ENCODE measurements around the gene PRKCZ. TPM values are rescaled to one million over a fixed set of nuclear protein-coding genes. Genes with fewer than 3 reads are reported as not detected.
A peak's percentile ranks its signal among the peaks of the same experiment; 100 is the strongest.

The PRKCZ gene
- total and polyA plus RNA-seq, 12 donors = 8.4 to 18.4 (median 14.5) TPM

GRCh38 chr1:2019172-2019543 lies 31.1 kb upstream of the PRKCZ start, which contains the start of gene GABRD:
GABRD (plus strand) TSS chr1:2019345; CDS start chr1:2019424, 79 bp downstream.
- DNase-seq (no peak), ATAC-seq (peak in 2 of 8 donors; percentile 6 to 14)
- Histone ChIP-seq H3K27me3 (peaks cover 12 to 87% (median 65%) of the 10 kb centered on the region in 7 donors), H3K27ac (no peak within 1 kb of the TSS), H3K4me3 (peak within 1 kb of the TSS in 9 of 10 donors; percentile 10 to 41 (median 23)), H3K9me3 (no peaks in the 10 kb centered on the region), H3K4me1 (peaks cover 0 to 14% (median 7%) of the 10 kb centered on the region in 9 donors), H3K36me3 (no peaks in the 10 kb centered on the region)
- TF ChIP-seq CTCF (IDR thresholded peaks at IDR 0.05) = no peak
- intact Hi-C loops (cut with DNase I) = no loop called here
- WGBS, 2 donors = 0 to 1% methylated on average over 16 to 51 of the region's 60 CpGs

- 13 to 14% methylated on average over 53 to 61 of the region's 61 CpGs for WGBS, 2 donors
- Histone ChIP-seq H3K9me3 (no peaks in the 10 kb centered on the region), H3K27ac (no peak overlapping the region), H3K27me3 (peaks cover 12 to 87% (median 68%) of the 10 kb centered on the region in 7 donors), H3K36me3 (no peaks in the 10 kb centered on the region), H3K4me3 (peak overlapping the region in 9 of 10 donors; percentile 10 to 41 (median 23)), H3K4me1 (peaks cover 0 to 14% (median 11%) of the 10 kb centered on the region in 9 donors)
- DNase-seq = no peak
- ATAC-seq = peak in 2 of 8 donors; percentile 30 to 46
- TF ChIP-seq CTCF (IDR thresholded peaks at IDR 0.05) = no peak
- intact Hi-C loops (cut with DNase I) = no loop called here
Measured at GRCh38 chr1:2019571-2020309, 30.5 kb upstream of the PRKCZ start.

- peaks cover 0 to 20% (median 12%) of the 10 kb centered on the region in 9 donors for H3K4me1 ChIP-seq
- peaks cover 12 to 82% (median 63%) of the 10 kb centered on the region in 7 donors for H3K27me3 ChIP-seq
- intact Hi-C loops (cut with DNase I) = no loop called here
- WGBS, 2 donors = 79 to 81% methylated on average over 11 of the region's 11 CpGs
- peak overlapping the region in 1 of 10 donors; percentile 41 for H3K4me3 ChIP-seq
- H3K36me3 ChIP-seq = no peaks in the 10 kb centered on the region
- TF ChIP-seq CTCF (IDR thresholded peaks at IDR 0.05) = no peak
- DNase-seq (no peak), ATAC-seq (no peak)
- H3K27ac ChIP-seq = no peak overlapping the region
- H3K9me3 ChIP-seq = no peaks in the 10 kb centered on the region
Measured at GRCh38 chr1:2020310-2020655, 29.9 kb upstream of the PRKCZ start.

DNA sequence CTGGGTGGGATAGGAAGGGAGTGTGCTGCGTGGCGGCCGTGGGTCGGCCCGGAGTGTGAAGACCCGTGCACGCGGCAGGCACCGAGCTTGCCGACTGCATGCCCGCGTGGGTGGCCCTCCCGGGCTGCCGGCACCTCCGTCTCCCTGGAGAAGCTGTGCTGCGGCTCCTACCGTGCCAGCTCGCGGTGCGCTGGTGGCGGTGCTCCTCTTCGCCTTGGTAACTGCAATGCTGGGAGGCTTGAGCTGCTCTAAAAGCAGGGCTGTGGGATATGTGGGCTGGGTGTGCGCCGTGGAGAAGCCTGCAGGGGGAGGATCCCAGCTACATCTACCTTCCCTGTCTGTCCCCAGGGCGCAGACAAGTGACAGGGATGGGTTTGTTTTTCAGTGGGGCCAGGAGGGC lies 28.7 kb upstream of the PRKCZ start:
- Histone ChIP-seq H3K36me3 (no peaks in the 10 kb centered on the region), H3K27ac (no peak overlapping the region), H3K9me3 (no peaks in the 10 kb centered on the region), H3K4me3 (no peak overlapping the region), H3K27me3 (peaks cover 12 to 70% (median 61%) of the 10 kb centered on the region in 7 donors), H3K4me1 (peaks cover 0 to 32% (median 22%) of the 10 kb centered on the region in 9 donors)
- WGBS, 2 donors = 87 to 88% methylated on average over 22 to 25 of the region's 25 CpGs
- no peak for TF ChIP-seq CTCF (IDR thresholded peaks at IDR 0.05)
- ATAC-seq = no peak
- intact Hi-C loops (cut with DNase I) = no loop called here
- DNase-seq = no peak
